ENCODE measurements around the gene ZBTB37.
"Not testable (repeated sequence)": the region's sequence is repeated elsewhere in the genome, so short reads cannot be mapped to it uniquely, and the experiment has no call there.

Gene ZBTB37

GRCh38 chr1:173866413-173867115 is 1.6 kb upstream of the ZBTB37 start:
- no peak for DNase-seq

- DNase-seq: no peak
Observed at GRCh38 chr1:173867141-173867752, 933 bp upstream of the ZBTB37 start.

DNA sequence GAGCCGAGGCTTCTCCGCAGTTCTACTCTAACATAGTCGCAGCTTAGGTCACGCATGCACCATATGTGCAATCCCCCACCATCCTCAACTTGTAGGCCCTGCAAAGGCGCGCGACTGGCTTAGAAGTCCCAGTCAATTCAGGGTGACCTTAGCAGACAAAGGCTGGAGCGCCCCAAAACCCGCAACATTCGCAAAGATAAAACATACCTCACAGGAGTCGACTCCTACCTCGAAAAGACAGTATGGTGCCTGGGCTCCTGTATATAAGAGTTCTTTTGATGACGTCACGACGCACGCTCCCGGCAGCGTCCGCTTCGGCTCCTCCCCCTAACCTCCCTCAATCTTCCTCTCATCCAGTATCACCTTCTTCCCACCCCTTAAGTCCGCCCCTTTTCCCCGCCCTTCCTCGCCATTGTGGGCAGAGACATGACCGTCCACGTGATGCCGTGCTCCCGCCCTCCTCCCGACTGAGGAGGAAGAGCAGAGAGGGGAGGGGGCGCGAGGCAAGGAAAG is 371 bp upstream of the ZBTB37 start, which contains the start of gene GAS5:
TSS of gene GAS5 (minus strand) at position 237 of the 513 bp plus-strand sequence.
- peak; percentile 100 for DNase-seq

GRCh38 chr1:173869021-173869359 is 810 bp downstream of the ZBTB37 start:
- DNase-seq: no peak

DNA sequence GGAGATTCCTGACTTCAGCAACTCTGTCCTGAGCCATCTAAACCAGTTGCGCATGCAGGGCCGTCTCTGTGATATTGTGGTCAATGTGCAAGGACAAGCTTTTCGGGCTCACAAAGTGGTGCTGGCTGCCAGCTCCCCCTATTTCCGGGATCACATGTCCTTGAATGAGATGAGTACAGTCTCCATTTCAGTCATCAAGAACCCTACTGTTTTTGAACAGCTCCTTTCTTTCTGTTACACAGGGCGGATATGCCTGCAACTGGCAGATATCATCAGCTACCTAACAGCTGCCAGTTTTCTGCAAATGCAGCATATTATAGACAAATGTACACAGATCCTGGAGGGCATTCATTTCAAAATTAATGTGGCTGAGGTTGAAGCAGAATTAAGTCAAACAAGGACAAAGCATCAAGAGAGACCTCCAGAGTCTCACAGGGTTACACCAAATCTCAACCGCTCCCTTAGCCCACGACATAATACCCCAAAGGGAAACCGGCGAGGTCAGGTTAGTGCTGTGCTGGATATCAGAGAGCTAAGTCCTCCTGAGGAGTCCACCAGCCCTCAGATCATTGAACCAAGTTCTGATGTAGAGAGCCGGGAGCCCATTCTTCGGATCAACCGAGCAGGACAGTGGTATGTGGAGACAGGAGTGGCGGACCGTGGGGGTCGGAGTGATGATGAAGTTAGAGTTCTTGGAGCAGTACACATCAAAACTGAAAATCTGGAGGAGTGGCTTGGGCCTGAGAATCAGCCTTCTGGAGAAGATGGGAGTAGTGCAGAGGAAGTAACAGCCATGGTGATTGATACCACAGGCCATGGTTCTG is 2.3 kb downstream of the ZBTB37 start:
- DNase-seq: no peak

GRCh38 chr1:173871091-173871490 is 2.9 kb downstream of the ZBTB37 start:
- no peak for DNase-seq

DNA sequence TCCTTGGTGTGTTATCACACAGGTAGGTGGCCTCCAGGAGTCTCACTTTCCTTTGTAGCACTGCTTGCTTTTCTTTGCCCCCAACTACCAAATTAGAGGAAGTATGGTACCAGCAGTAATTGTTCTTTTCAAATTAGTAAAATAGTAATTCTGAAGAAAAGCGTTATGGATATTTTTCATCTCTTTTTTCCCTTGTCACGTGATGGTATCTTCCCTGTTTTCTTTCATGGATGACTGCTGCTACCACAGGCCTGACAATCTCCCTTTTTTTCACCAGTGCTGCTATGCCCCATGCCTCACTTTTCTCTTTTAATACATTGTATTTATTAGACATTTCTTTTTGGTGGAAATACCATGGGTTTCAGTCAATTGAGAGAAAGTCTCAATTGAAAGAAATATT is 3.3 kb downstream of the ZBTB37 start:
- DNase-seq: no peak

DNA sequence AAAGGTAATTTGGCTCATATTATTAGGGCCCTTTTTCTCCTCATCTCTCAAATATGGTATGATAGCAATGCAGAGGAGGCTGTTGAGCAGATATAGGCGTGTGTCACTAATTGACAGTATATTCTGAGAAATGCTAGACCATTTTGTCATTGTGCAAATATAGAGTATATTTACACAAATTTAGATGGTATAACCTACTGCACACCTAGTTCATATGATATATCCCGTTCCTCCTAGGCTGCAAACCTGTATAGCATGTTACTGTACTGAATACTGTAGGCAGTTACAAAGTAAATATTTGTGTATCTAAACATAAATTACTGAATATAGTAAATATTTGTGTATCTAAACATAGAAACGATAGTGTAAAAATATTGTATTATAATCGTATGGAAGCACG is 8.6 kb downstream of the ZBTB37 start:
- DNase-seq: no peak

DNA sequence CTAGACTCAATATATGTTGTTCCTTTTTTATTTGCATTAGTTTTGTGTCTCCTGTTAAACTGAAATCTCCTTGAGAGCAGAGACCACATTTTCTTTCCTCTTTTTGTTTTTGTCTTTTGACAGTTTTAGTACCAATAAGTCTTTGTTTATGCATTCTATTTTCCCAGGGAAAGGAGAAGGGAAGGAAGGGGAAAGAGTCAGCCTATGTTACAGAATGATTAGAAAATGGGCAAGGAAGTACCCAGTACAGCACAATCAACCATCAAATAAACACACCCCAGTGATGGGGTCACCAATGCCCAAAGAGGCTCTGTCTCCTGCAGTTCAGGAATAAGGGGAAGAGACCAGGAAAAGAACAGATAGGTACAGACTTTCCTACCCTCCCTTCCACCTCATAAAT is 10.1 kb downstream of the ZBTB37 start:
- DNase-seq: no peak

GRCh38 chr1:173881117-173881516 is 12.9 kb downstream of the ZBTB37 start:
- not testable (repeated sequence) for DNase-seq

- no peak for DNase-seq
Observed at GRCh38 chr1:173884701-173885100, 16.5 kb downstream of the ZBTB37 start.

- DNase-seq: no peak
Observed at GRCh38 chr1:173886746-173887611, 18.8 kb downstream of the ZBTB37 start.

DNA sequence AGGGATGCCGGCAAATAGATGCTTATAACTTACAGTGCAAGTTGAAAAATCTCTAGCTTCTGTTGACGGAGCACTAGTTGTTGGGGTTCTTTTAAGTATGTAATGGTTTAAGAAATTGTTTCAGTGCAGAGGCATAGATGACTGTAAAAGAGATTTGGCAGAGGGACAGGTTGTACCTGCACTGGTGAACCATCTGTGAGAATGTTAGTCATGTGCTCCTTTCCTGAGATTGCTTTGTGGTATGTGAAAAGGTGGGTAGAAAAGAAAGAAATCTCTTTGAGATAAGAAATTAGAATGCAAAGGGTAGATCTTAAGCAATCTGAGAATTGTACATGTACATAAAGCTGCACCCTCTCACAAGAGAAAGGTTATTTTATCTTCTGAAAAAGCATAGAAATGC is 19.4 kb downstream of the ZBTB37 start:
- DNase-seq: no peak

DNA sequence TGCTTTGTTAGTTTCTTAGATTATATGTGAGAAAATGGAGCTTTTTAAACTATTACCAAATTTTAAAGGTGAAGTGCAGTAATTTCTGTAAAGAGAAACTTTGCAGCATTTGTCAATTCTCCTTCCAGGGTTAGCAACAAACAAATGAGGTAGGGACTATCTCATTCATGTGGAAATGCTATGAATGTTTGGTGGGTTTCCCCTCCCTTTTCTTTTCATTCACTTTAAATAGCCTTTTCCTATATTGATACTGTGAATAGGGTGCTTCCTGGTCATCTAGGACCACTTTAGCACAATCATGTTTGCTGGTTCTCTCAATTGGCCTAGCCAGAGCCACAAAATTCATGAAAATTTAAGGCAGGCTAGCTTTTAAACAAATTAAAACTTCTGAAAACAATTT is 20.6 kb downstream of the ZBTB37 start:
- no peak for DNase-seq

DNA sequence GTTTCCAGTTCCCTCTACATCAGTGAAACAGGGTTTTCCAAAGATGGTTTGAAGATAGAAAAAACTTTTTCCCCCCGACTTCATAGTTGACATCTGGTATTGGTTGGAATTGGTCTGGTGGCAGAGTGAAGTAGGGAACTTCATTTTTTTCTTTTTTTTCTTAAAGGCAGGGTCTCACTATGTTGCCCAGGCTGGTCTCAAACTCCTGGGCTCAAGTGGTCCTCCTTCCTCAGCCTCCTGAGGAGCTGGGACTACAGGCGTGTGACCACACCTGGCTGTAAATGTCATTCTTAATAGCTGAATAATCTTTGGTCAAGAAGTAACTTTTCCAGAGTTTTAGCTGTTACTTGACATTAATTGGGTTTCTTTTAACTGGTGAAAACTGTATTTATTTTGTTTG is 21.7 kb downstream of the ZBTB37 start:
- DNase-seq: no peak

DNA sequence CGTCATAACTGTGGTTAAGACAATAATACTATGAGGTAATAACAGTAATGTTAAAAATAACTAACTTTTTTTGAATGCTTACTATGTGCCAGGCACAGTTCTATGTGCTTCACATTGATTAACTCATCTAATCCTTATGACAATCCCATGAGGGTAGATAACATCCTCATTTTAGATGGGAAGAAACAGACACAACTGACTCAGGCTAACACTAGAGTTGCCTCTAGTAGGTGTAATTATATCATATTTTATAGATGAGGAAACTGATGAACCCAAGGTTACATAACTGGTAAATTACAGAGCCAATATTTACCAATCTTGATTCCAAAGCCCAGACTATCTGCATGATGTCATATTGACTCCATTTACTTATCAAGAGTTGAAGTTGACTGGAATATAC is 25.4 kb downstream of the ZBTB37 start:
- no peak for DNase-seq

GRCh38 chr1:173894189-173894588 is 26.0 kb downstream of the ZBTB37 start:
- DNase-seq: no peak

- no peak for DNase-seq
Observed at GRCh38 chr1:173900427-173900826, 32.2 kb downstream of the ZBTB37 start.

GRCh38 chr1:173900992-173901391 is 32.8 kb downstream of the ZBTB37 start:
- no peak for DNase-seq

DNA sequence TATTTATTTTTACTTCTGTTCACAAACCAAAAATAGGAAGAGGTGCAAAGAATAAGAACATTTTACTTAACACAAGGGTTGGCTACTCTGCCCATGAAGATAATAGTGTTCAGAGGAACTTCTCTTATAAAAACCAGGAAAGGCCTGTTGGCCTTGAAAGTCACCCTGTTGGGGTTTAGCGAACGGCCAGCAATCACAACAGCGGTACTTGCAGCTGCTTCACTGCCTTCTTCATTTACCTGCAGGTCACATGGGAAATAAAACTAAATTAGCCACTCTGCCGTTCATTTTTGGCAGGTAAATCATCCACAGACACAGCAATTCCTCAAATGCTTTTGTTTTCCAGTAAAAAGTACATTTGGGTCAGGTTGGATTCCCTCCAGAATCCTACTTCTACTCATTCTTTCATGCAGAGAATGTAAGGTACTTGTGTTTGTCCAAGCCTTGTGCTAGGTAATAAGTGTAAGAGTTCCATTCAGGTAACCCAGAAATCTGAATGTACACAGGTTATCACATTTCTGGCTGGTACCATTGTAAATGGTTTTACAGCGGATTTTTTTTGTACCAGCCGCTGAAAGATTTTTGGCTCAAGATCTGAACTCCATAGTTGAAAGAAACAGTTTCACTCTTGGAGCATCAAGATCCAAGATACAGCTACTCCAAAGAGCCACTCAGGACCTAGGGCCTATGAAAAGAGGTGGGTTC is 35.8 kb downstream of the ZBTB37 start:
- no peak for DNase-seq

- no peak for DNase-seq
Observed at GRCh38 chr1:173913111-173913510, 44.9 kb downstream of the ZBTB37 start.

DNA sequence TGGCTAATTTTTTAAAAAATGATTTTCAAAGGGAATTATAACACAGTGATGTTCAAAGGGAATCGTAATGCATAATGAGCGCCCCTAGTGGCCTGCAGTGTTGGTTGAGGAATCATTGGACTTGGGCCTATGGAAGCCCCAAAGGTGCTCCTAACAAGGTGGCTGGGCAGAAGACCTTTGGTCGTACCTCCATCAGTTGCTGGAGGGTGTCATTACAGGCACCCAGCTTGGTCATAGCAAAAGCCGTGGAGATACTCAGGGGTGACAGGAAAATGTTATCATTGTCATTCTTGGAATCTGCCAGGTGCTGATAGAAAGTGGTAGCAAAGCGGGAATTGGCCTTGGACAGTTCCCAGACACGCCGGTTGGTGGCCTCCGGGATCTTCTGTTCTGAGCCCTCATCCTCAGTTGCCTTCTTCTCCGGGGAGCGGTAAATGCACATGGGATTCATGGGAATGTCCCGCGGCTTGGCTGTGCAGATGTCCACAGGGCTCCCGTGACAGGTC is 46.2 kb downstream of the ZBTB37 start:
- DNase-seq: no peak

Data from eye (tissue), 1 donor.